GM15510 (cell line): Measurements from ENCODE around the gene DUSP9.

Experiments
- POLR2A ChIP-seq: IDR thresholded peaks from 3 replicates; pipeline ENCODE4 v1.6.1; 2011; ENCODE audit warnings: borderline replicate concordance; ENCODE audit not compliant: insufficient read length; ENCODE audit errors: extremely low read depth

DUSP9 gene

GRCh38 chrX:153687121-153688039 lies 40.4 kb downstream of the DUSP9 start, which contains the start of gene SLC6A8:
SLC6A8 (plus strand) TSS chrX:153687926; CDS start chrX:153688575, 649 bp downstream.
- TF ChIP-seq POLR2A, result no peak

GRCh38 chrX:153688071-153688470 lies 41.1 kb downstream of the DUSP9 start:
- TF ChIP-seq POLR2A, result no peak

GRCh38 chrX:153688506-153688905 lies 41.5 kb downstream of the DUSP9 start:
- no peak for TF ChIP-seq POLR2A

- TF ChIP-seq POLR2A, result no peak
Observed at GRCh38 chrX:153688911-153689590, 42.0 kb downstream of the DUSP9 start.

GRCh38 chrX:153689654-153690465 lies 42.9 kb downstream of the DUSP9 start:
- TF ChIP-seq POLR2A, result no peak

DNA sequence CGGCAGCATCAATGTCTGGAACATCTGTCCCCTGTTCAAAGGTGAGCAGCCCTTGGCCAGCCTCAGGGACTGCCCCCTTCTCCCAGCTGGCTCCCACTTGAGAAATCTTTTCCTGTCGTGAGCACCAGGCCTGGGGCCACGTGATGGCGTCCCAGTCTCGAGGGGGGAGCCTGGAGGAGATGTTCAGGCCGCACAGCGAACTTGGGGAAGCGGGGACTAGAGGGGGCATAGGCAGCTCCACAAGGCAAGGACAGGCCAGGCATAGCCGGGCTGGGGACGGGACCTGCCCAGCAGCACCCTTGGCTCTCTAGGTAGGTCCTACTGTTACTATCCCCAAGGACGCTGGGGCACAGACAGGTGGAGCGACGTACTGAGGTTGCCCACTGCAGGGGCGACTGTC lies 43.5 kb downstream of the DUSP9 start:
- no peak for TF ChIP-seq POLR2A

GRCh38 chrX:153692003-153692402 lies 45.0 kb downstream of the DUSP9 start:
- TF ChIP-seq POLR2A, result no peak

- TF ChIP-seq POLR2A, result no peak
Observed at GRCh38 chrX:153692611-153693156, 45.7 kb downstream of the DUSP9 start.

- TF ChIP-seq POLR2A, result no peak
Observed at GRCh38 chrX:153693216-153694086, 46.4 kb downstream of the DUSP9 start.

DNA sequence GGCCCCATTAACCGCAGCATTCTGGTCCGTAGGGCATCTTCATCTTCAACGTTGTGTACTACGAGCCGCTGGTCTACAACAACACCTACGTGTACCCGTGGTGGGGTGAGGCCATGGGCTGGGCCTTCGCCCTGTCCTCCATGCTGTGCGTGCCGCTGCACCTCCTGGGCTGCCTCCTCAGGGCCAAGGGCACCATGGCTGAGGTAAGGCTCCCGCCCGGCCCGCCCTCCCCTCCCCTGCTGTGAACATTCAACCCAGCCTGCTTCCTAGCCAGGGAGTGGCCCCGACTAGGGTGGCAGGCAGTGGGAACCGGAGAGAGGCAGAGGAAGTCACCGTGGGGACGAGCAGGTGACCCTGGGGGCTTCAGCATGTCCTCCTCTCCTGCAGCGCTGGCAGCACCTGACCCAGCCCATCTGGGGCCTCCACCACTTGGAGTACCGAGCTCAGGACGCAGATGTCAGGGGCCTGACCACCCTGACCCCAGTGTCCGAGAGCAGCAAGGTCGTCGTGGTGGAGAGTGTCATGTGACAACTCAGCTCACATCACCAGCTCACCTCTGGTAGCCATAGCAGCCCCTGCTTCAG lies 47.8 kb downstream of the DUSP9 start:
- no peak for TF ChIP-seq POLR2A

- no peak for TF ChIP-seq POLR2A
Observed at GRCh38 chrX:153696100-153696499, 49.1 kb downstream of the DUSP9 start.

GRCh38 chrX:153697924-153698865 lies 51.2 kb downstream of the DUSP9 start:
- no peak for TF ChIP-seq POLR2A
